HEK293 (cell line): ENCODE data around the gene TSSK6.

Experiments
- CTCF ChIA-PET: fragments of 350-600 bp; formaldehyde crosslinking; extraction: SDS; loops from one replicate; lab custom pipeline; 2021; ENCODE audit warnings: antibody characterized with exemption; lab: Yijun Ruan, JAX
- POLR2A ChIA-PET: fragments of 300-600 bp; formaldehyde crosslinking; extraction: SDS; loops from one replicate; lab custom pipeline; 2020; ENCODE audit warnings: antibody characterized with exemption, inconsistent platforms; lab: Yijun Ruan, JAX
- H3K27ac ChIP-seq: fragments of 200-500 bp; sonication (Bioruptor generic); 2 replicates; pipeline ENCODE4 v1.5.1; 2014; ENCODE audit warnings: low read depth, low read length, control low read depth, inconsistent platforms; ENCODE audit errors: extremely low read depth
- H3K36me3 ChIP-seq, 2 experiments: fragments of 200-500 bp in 1 of 2; sonication (Bioruptor generic) in 1 of 2; 1 replicate in 1 of 2; 2 replicates in 1 of 2; pipeline ENCODE4 v1.5.1; 2014 to 2017; ENCODE audit warnings: inconsistent platforms in 2 of 2, low read length in 2 of 2; ENCODE audit not compliant: control insufficient read depth in 2 of 2, insufficient read depth in 1 of 2
- H3K4me1 ChIP-seq: fragments of 200-500 bp; sonication (Bioruptor generic); 2 replicates; pipeline ENCODE4 v1.5.1; 2014; ENCODE audit warnings: mild to moderate bottlenecking, low read length, inconsistent platforms; ENCODE audit not compliant: control insufficient read depth, insufficient read depth
- H3K4me3 ChIP-seq: 2 replicates; pipeline ENCODE4 v1.5.1; 2011; ENCODE audit warnings: low read depth, mild to moderate bottlenecking, control low read depth, low read length, moderate library complexity
- H3K9me3 ChIP-seq: fragments of 200-500 bp; sonication (Bioruptor generic); 2 replicates; pipeline ENCODE4 v1.5.1; 2014; ENCODE audit warnings: low read depth, low read length, inconsistent platforms; ENCODE audit not compliant: control insufficient read depth, insufficient read depth
- BCL11A ChIP-seq: fragments of 450-650 bp; formaldehyde crosslinking; IDR thresholded peaks from 2 replicates; pipeline ENCODE4 v1.5.1; 2016; ENCODE audit warnings: low read depth, missing biosample characterization, missing genetic modification characterization
- GFI1B ChIP-seq: fragments of 450-650 bp; formaldehyde crosslinking; IDR thresholded peaks from 2 replicates; pipeline ENCODE4 v1.5.1; 2016; ENCODE audit warnings: missing biosample characterization, missing genetic modification characterization
- PRDM6 ChIP-seq: fragments of 450-650 bp; formaldehyde crosslinking; IDR thresholded peaks from 2 replicates; pipeline ENCODE4 v1.5.1; 2017; ENCODE audit warnings: missing biosample characterization, missing genetic modification characterization
- SALL2 ChIP-seq: fragments of 450-650 bp; formaldehyde crosslinking; IDR thresholded peaks from 2 replicates; pipeline ENCODE4 v1.5.0; 2017; ENCODE audit warnings: missing biosample characterization, mild to moderate bottlenecking, missing genetic modification characterization, borderline replicate concordance
- WT1 ChIP-seq: fragments of 450-650 bp; formaldehyde crosslinking; IDR thresholded peaks from 2 replicates; pipeline ENCODE4 v1.5.1; 2016; ENCODE audit warnings: missing biosample characterization, missing genetic modification characterization
- ZBTB1 ChIP-seq: fragments of 450-650 bp; formaldehyde crosslinking; IDR thresholded peaks from 2 replicates; pipeline ENCODE4 v1.5.1; 2016; ENCODE audit warnings: missing biosample characterization, missing genetic modification characterization
- ZNF114 ChIP-seq: fragments of 450-650 bp; formaldehyde crosslinking; IDR thresholded peaks from 2 replicates; pipeline ENCODE4 v1.5.0; 2017; ENCODE audit warnings: missing biosample characterization, missing genetic modification characterization
- ZNF18 ChIP-seq: fragments of 450-650 bp; formaldehyde crosslinking; IDR thresholded peaks from 2 replicates; pipeline ENCODE4 v1.5.1; 2016; ENCODE audit warnings: missing biosample characterization, missing genetic modification characterization
- ZNF19 ChIP-seq: fragments of 450-650 bp; formaldehyde crosslinking; IDR thresholded peaks from 2 replicates; pipeline ENCODE4; 2016; ENCODE audit warnings: missing biosample characterization, missing genetic modification characterization, low read depth
- ZNF211 ChIP-seq: fragments of 450-650 bp; formaldehyde crosslinking; IDR thresholded peaks from 2 replicates; pipeline ENCODE4 v1.5.1; 2016; ENCODE audit warnings: low read depth, missing biosample characterization, missing genetic modification characterization
- ZNF280D ChIP-seq: fragments of 450-650 bp; formaldehyde crosslinking; IDR thresholded peaks from 2 replicates; pipeline ENCODE4 v1.5.1; 2016; ENCODE audit warnings: missing biosample characterization, missing genetic modification characterization
- ZNF398 ChIP-seq: fragments of 450-650 bp; formaldehyde crosslinking; IDR thresholded peaks from 2 replicates; pipeline ENCODE4 v1.5.1; 2017; ENCODE audit warnings: missing biosample characterization, missing genetic modification characterization
- ZNF548 ChIP-seq: fragments of 450-650 bp; formaldehyde crosslinking; IDR thresholded peaks from 2 replicates; pipeline ENCODE4 v1.5.1; 2016; ENCODE audit warnings: missing biosample characterization, missing genetic modification characterization
- ZNF777 ChIP-seq: fragments of 450-650 bp; formaldehyde crosslinking; IDR thresholded peaks from 2 replicates; pipeline ENCODE4 v1.5.1; 2017; ENCODE audit warnings: missing biosample characterization, missing genetic modification characterization, borderline replicate concordance
- ZNF843 ChIP-seq: fragments of 450-650 bp; formaldehyde crosslinking; IDR thresholded peaks from 2 replicates; pipeline ENCODE4 v1.5.1; 2016; ENCODE audit warnings: missing biosample characterization, missing genetic modification characterization
- TF ChIP-seq, protein P1 (sequence below): IDR thresholded peaks from 2 replicates; pipeline ENCODE4 v1.6.1; 2011; ENCODE audit warnings: mild to moderate bottlenecking, low read depth, low read length, borderline replicate concordance

The TSSK6 gene

DNA sequence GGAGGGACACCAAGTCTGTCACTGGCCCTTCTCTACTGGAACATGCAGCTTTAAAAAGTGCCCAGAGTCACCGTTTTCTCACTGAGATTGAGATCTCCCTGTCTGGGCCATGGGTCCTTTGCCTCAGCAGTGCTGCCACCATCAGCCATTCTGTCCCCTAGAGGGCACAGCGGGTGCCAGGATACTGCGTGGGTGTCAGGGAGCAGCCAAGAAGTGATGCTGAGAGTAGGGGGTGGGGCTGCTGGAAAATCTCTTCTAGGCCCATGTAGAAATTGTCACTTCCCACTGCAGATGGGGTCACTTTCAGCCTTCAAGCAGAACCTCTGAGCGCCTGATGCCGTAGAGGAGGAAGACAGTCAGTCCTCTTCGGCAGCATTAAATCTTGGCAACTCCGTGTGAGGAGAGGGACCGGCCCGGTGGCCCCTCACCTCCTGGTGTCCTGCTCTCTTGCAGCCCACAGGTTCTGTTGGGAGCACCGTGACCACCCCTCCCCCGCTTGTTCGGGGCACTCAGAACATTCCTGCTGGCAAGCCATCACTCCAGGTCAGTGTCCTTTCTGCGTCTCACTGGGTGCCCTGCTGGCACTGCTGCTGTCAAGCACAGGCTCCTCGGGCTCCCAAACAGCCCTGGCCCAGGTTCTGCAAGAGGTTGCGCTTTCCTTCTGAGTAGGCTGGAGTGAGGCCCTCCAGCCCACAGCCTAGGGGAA is 21.4 kb downstream of the TSSK6 start:
- H3K4me3 ChIP-seq, result no peak overlapping the region
- POLR2A ChIA-PET, result no interaction called here
- H3K27ac ChIP-seq, result no peak overlapping the region
- H3K9me3 ChIP-seq, result no peaks in the 10 kb centered on the region
- H3K36me3 ChIP-seq, result peaks cover 0 to 76% of the 10 kb centered on the region in 2 experiments; a peak in 2 of 3 replicates
- H3K4me1 ChIP-seq, result peaks cover 2% of the 10 kb centered on the region; the same call in 1 of the 2 replicates
- TF ChIP-seq ZNF398 (tag by site-specific recombination) (no peak), PRDM6 (tag by site-specific recombination) (no peak), ZNF280D (tag by site-specific recombination) (no peak), ZBTB1 (tag by site-specific recombination) (no peak), SALL2 (tag by site-specific recombination) (no peak), ZNF843 (tag by site-specific recombination) (no peak), ZNF114 (tag by site-specific recombination) (no peak), ZNF548 (tag by site-specific recombination) (no peak), BCL11A (no peak), ZNF18 (no peak), WT1 (no peak), GFI1B (no peak), ZNF211 (tag by site-specific recombination) (no peak), ZNF19 (tag by site-specific recombination) (no peak), ZNF777 (tag by site-specific recombination) (no peak)
- TF ChIP-seq, protein P1, sequence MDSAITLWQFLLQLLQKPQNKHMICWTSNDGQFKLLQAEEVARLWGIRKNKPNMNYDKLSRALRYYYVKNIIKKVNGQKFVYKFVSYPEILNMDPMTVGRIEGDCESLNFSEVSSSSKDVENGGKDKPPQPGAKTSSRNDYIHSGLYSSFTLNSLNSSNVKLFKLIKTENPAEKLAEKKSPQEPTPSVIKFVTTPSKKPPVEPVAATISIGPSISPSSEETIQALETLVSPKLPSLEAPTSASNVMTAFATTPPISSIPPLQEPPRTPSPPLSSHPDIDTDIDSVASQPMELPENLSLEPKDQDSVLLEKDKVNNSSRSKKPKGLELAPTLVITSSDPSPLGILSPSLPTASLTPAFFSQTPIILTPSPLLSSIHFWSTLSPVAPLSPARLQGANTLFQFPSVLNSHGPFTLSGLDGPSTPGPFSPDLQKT, result no peak
- CTCF ChIA-PET, result interaction anchor here (0.6 to 1.1 kb wide), 2 partner anchors 440 to 532 kb away, joined by 3 read pairs; no protein-coding TSS in a partner anchor
